Amniotic epithelial cell (primary cell): ENCODE data around the gene DBNL.

Source experiments
- DNase-seq: peaks from one replicate; pipeline ENCODE4 v3.0.0-alpha.2; 2010; ENCODE audit warnings: low read depth

DBNL gene

DNA sequence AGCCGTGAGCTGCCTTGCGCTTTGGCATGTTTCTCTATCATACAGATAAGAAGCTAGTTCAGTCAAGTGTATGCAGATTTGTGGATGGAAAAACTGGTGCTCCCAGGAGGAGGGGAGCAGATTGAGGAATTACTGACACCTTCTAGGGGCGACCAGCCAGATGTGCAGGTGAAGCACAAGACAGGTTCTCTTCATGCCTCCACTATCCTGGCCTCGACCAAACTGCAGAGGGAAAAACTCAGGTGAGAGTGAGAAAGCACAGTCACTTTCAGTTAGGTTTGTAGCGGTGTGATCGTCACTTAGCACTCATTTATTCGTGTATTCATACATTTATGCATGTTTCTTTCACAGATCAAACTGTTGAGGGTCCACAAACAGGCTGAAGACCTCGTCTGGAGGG, 600 bp upstream of the DBNL start:
- no peak for DNase-seq

DNA sequence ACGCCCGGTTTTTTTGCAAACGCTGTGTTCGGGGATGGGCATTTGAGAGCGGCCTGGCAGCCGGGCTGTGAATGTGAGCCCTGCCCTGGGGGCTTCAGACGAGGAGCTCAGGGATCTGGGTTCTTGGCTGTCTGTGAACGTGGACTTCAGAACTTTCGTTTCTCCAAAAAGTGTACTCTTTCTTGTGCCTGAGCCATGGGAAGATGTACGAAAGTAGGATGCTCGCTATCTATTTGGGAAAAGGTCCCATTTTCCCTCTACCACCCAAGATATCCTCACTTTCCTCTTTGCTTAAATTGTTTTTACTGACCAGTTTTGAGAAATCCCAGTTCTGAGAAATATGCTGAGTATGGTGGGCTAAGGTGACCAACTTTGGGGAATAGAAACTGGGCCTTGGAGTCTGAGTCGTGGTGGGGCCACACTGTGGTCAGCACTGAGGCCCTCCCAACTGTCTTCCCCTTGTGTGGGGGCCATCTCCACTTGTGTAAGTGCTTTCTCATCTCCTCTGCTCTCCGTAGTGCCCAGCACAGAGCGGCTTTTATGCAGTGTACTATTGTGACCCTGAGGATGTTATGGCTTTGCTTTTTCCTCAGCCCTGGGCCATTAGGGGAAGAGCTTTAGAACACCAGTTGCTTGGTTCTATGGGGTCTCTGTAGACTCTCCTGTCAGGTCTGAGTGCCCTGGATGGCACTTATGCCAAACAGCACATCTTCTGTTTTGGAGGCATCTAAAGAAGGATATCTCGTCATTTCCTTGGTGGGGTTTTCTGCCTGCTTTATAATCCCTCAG, 918 bp downstream of the DBNL start:
- no peak for DNase-seq

DNA sequence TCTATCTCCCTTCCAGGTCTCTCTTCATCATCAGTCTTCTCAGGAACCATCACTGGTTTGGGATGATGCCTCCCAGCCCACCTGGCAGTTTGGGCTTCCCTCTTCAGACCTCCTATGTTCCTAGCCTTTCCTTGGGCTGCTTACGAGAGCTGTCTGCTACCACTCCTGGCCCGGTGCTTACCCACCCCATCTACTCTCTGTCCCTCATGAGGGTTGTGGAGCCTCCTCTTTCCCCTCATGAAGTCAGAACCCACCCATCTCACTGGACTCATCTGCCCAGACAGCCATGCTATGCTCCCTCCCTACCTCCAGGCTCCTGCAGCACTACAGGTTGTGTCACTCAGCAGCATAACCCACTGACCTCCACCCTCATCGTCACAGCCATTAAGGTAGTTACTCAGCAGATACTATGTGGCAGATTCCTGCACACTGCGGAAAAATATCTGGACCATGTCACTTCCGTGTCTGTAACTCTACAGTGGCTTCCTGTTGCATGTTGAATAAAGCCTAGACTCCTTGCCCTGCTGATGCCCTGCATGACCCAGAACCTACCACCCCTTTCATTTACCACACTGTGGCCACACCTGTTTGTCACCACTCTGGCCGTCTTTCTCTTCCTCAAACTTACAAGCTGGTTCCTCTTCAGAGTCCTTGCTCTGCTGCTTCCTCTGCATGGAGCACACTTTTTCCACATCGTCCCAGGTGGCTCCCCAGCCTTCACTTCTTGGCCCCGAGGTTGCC, 2.0 kb downstream of the DBNL start:
- DNase-seq = no peak

DNA sequence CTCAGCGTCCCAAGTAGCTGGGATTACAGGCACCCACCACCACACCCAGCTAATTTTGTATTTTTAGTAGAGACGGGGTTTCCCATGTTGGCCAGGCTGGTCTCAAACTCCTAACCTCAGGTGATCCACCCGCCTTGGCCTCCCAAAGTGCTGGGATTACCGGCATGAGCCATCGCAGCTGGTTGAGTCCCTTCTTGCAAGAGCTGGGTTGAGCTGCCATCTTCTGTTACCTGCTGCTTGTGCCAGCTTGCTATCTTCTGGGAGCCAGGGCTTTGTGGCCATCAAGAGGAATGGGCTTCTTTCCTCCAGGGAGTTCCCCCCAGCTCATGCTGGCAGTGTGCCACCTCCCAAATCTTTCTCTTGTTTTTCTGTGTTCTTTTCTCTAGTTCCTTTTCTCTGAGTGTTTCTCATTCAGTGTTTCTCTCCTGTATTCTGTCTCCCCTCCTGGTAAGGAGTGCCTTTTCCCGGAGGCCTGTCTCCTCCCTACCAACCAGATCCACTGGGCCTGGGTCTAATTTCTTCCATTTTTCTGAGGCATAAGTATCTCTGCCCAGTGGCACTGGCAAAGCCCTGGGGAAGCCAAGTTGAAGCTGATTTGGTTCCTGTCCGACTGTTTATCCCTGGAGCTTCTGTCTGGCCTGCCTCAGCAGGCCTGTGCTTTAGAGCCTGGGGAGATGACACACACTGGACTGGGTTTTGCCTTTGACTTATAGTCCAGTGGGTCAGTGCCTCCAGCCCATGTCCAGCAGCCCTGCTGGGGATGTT, 3.7 kb downstream of the DBNL start:
- no peak for DNase-seq

DNA sequence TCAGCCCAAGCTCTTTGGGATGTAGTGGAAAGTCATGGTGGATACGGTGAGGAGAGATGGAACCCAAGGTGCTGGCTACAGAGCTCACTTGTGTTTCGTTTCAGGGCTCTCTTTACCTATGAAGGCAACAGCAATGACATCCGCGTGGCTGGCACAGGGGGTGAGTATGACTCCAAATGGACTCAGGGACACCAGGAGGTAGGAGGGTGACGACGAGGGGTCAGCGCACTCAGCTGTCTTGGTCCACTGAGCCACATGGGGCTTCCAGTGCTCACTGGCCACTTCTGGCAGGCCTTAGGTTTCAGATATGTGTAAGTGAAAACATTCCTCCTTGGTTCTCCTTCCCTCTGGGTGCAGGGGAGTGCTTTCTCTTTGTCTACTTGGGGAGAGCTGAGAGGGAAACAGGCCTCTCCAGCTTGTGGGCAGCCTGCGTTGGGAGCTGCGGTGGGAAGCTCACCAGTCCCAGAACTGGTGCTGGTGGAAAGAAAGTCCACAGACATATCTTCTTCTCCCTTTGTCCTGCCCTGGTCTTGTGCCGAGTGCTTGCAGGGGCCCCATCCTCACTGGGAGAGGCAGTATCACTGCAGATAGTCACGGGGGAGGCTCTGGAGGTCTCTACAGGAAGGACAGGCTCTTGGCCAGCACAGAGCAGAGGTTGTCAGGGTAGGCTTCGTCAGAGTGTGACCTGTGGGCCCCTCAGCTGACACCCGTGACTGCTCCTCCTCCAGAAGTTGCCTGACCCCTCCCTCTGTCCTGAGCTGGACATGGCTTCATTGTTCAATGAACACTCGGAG, 5.8 kb downstream of the DBNL start:
- no peak for DNase-seq

DNA sequence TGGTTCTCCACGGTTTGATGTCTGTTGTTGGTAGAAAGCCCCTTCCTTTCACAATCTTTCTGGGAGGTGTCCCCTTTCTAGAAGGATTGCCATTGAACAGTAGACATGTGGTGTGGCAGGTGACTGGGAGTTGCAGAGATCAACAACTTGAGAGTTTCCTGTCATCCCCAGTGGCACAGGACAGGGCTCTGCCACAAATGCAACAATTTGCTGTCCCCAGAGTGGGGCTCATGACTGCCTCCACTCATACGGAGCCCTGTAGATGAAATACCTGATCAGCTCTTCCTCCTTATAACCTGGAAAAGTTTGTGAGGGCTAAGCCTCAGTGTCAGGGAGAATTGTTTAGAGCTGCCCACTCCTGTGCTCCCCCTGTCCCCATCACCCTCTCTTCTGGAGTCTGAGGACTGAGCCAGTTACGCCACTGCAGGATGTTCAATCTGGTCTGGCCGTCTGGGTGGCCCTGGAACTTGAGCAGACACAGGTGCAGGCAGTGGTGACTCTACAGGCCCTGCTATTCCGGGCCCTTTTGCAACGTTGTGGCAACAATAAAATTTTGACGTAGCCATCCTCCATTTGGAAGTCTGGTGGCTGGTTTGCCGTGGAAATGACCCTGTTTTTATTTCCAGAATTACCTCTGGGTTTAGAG, 6.5 kb downstream of the DBNL start:
- no peak for DNase-seq

DNA sequence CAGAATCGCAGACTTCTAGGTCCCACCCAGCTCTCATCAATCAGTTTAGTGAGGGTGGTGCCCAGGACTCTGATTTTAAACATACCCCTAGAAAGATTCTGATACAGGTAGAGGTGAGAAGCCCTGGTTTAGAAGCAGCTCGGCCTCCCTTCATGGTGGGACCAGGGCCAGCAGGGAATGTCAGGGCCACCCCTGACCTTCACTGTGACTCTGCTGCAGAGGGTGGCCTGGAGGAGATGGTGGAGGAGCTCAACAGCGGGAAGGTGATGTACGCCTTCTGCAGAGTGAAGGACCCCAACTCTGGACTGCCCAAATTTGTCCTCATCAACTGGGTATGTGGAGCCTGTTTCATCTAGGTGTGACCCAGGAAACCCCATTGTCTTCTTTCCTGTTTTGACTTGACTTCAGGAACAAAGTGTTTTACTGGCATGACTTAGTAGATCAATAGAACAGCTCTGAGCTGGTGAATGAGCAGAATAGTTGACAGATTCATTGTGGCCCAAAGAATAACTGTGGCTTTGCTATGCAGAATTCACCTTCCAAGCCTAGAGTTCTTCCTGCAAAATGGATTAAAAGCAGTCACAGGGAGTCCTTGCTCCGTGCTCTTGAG, 7.2 kb downstream of the DBNL start:
- no peak for DNase-seq

DNA sequence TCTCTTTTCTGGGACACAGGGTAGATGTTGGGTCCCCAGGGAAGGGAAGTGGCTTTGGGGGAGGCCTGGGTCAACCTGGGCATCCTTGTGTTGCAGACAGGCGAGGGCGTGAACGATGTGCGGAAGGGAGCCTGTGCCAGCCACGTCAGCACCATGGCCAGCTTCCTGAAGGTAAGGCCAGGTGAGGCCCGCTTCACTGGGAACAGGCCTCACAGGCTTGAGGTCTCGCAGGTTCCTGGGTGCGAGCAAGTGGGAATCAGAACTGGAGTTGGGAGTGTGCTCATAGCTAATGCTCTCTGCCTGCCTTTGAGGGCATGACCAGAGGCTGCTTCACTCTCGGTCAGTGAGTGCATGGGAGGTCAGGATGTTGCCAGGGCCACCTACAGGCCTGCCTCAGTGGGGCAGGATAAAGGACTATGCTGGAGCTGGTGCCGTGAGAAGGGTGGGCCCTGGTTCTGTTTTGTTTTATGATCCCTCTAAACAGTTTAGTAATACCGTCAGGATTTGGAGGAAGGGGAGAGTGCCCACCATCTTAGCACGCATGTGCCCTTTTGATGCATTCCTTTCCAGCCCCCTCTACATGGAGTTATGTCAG, 8.4 kb downstream of the DBNL start:
- DNase-seq = no peak

DNA sequence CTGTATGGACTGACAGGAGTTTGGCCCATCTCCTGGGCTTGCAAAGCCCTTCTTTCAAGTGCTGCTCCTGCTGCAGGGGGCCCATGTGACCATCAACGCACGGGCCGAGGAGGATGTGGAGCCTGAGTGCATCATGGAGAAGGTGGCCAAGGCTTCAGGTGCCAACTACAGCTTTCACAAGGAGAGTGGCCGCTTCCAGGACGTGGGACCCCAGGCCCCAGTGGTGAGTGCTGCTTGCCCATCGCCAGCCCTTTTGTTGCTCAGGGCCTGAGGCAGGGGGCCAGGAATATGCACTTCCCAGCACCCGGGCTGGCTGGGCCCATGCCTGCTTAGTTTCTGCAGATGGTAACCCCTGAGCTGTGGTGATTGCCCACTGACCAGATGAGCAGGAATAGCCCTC, 12.2 kb downstream of the DBNL start:
- DNase-seq = no peak

DNA sequence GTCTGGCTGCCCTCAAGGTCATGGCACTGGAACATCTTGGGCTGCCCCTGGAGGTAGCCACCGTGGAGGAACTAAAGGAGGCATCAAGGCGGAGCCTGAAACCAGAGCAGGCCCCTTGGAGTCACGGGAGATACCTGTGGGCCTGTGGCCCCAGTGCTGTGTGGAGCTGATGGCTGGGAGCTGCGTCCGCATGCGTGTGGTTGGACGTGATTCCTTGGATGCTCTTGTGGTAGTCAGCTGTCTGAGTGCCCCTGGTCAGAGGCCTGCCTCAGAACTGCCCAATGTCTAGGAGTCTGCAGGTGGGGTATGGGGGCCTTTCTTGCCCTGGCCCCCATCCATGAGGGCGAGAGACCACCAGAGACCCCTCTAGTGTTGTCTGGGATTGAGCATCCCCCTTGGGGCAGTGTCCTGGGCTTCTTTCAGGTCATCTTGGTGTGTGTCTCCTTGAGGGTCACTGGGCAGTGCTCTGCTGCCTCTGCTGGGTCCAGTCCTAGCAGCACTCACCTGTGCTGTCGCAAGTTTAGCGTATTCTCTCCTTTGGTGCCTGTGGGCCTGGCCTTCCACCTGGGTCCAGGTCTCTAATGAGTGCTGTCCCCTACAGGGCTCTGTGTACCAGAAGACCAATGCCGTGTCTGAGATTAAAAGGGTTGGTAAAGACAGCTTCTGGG, 12.8 kb downstream of the DBNL start:
- DNase-seq = no peak

DNA sequence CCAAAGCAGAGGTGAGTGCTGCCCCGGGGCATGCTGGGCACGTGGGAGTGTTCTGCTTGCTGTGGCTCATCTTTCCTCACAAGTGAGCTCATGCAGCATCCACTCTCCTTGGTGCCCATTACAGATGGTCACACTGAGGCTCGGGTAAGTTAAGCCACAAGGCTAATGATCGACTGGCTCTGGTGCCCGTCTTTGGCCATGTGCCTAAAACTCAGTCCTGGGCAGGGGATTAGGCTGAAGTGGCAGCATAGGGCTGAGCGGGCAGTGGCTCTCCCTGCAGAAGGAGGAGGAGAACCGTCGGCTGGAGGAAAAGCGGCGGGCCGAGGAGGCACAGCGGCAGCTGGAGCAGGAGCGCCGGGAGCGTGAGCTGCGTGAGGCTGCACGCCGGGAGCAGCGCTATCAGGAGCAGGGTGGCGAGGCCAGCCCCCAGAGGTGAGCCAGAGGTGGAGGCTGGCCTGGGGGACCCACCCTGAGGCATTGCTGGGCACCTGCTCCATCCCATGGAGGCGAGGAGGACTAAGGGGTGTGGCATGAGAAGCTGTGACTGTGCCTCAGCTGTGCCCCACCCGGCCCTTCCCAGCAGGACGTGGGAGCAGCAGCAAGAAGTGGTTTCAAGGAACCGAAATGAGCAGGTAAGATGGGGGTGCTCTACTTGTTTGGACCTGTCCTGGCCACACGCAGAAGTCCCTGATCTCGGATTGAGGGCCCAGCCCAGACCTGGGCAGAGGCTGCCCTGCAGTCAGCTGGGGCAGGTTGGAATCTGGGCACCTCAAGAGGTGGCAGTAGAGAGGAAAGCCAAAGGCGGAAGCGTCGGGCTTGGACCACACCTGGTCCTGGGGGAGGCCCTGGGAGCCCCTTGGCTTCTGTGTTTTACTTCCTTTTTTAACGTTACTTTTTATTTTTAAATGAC, 13.6 kb downstream of the DBNL start:
- DNase-seq = no peak

DNA sequence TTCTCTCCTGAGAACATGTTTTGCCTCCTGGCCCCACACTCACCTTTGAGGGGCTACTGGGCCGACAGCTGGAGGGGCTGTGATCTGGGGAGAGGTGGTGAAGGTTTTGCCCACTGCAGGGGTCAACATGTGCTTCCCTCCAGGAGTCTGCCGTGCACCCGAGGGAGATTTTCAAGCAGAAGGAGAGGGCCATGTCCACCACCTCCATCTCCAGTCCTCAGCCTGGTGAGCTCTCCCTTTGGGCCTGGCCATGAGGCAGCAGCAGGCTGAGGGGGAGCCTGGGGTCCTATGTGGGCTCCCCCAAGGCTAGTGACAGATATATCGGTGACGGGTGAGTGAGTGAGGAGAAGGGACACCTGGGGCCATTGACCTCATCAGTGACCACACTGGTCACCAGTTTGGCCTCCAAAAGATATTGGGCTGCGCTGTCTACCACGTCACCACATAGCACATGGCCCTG, 14.3 kb downstream of the DBNL start:
- no peak for DNase-seq

DNA sequence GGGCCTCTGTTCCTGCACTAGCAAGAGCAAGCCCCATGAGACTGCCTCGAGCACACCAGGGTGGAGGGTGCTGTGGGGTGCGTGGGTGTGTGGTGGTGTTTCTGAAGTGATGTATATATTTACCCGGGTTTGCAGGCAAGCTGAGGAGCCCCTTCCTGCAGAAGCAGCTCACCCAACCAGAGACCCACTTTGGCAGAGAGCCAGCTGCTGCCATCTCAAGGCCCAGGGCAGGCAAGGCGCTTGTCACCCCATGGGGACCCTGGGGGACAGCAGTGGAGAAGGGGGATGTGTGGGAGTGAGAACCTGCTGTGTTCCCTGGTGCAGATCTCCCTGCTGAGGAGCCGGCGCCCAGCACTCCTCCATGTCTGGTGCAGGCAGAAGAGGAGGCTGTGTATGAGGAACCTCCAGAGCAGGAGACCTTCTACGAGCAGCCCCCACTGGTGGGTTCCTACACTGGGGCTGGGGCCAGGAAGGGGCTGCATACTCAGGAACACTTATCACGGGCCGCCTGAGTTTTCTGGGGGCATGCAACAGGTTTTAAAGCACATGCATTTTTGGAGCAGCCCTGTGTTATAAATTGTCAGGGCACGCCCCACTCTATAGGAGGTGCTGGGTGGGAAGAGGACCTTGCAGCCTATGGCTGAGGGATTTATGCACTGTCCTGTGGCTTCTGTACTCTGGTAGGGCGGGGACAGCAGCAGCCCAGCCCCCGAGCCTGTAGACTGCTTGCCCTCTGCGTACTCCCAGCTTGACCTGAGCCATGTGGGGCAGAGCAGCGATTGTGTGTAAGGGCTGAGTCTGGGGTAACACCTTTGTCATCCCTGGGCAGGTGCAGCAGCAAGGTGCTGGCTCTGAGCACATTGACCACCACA, 15.0 kb downstream of the DBNL start:
- no peak for DNase-seq

DNA sequence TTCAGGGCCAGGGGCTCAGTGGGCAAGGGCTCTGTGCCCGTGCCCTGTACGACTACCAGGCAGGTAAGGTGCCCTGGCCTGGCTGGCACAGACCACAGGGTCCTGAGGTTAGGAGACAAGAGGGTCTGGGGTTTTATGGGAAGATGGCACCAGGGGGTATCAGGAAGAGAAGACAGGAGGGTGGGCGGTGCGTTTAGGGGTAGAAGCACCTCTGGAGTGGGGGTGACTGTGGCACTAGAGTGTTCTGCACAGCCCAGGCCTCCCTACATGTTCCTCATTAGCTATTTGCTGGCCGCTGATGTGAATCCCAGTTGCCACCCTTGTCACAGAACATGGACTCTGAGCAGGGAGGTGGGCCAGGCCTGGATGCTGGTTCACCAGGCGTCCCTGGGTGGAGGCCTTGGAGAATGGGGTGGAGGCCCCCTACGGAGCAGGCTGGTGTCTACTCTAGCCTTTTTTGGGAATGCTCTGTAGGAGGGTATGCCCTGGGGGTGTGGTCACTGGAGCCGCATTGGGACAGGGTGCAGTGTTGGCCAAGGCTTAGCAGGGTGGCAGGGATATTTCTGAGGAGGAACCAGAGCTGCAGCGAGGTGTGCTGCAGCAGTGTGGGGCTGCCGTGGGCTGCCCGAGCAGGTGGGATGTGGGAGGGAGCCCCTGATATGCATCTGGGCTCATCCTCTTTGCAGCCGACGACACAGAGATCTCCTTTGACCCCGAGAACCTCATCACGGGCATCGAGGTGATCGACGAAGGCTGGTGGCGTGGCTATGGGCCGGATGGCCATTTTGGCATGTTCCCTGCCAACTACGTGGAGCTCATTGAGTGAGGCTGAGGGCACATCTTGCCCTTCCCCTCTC, 15.8 kb downstream of the DBNL start:
- no peak for DNase-seq

DNA sequence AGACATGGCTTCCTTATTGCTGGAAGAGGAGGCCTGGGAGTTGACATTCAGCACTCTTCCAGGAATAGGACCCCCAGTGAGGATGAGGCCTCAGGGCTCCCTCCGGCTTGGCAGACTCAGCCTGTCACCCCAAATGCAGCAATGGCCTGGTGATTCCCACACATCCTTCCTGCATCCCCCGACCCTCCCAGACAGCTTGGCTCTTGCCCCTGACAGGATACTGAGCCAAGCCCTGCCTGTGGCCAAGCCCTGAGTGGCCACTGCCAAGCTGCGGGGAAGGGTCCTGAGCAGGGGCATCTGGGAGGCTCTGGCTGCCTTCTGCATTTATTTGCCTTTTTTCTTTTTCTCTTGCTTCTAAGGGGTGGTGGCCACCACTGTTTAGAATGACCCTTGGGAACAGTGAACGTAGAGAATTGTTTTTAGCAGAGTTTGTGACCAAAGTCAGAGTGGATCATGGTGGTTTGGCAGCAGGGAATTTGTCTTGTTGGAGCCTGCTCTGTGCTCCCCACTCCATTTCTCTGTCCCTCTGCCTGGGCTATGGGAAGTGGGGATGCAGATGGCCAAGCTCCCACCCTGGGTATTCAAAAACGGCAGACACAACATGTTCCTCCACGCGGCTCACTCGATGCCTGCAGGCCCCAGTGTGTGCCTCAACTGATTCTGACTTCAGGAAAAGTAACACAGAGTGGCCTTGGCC, 16.6 kb downstream of the DBNL start:
- DNase-seq = no peak

DNA sequence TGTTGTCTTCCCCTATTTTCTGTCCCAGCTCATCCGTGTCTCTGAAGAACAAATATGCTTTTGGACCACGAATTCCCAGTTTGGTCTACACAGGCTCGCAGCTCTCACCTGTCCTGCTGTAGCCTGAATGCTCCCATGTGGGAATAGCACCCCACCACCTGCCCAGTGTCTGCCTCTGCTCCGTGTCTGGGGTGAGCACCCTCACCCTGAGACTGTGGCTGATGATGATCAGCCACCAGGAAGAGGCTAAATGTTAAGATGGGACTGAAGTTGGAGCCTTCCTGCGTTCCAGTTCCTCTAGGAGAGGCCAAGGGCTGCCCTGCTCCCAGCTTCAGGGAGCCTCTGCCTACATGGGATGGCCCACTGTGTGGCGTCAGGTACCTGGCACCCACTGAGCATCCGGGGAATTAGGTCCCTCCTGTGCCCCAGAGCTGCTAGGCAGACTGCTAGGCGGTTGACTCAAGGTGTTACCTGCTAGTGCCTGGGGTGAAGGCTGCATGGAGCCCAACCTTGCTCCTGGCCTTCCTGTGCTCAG, 17.2 kb downstream of the DBNL start:
- DNase-seq = no peak
